RWPE2 (cell line): ENCODE results near the gene RNF123.

Experiments
- ATAC-seq: fragments of 200-7000 bp; cut with Tn5 transposase; 3 replicates; pipeline ENCODE4 v1.9.1; 2021; ENCODE audit warnings: low read depth
- DNase-seq: peaks from one replicate; pipeline ENCODE4 v3.0.0-alpha.2; 2020; ENCODE audit warnings: low spot score
- H3K27ac ChIP-seq: fragments of 450-650 bp; 2 replicates; pipeline ENCODE4 v1.5.1; 2017; ENCODE audit warnings: mild to moderate bottlenecking; ENCODE audit not compliant: poor library complexity, severe bottlenecking
- H3K27me3 ChIP-seq: fragments of 250-450 bp; sonication (Bioruptor Pico); 2 replicates; pipeline ENCODE4 v1.5.1; 2021; ENCODE audit warnings: mild to moderate bottlenecking, moderate library complexity; ENCODE audit not compliant: insufficient read depth, poor library complexity, severe bottlenecking
- H3K36me3 ChIP-seq: fragments of 250-450 bp; sonication (Bioruptor Pico); 2 replicates; pipeline ENCODE4 v1.5.1; 2020; ENCODE audit warnings: low read depth, mild to moderate bottlenecking, moderate library complexity
- H3K4me1 ChIP-seq: fragments of 250-450 bp; sonication (Bioruptor Pico); 2 replicates; pipeline ENCODE4 v1.5.1; 2021; ENCODE audit warnings: mild to moderate bottlenecking, moderate library complexity; ENCODE audit not compliant: insufficient read depth, poor library complexity, severe bottlenecking
- H3K4me3 ChIP-seq: fragments of 250-450 bp; sonication (Bioruptor Pico); 2 replicates; pipeline ENCODE4 v1.5.1; 2021; ENCODE audit warnings: mild to moderate bottlenecking, moderate library complexity; ENCODE audit not compliant: severe bottlenecking
- H3K9me3 ChIP-seq: fragments of 250-450 bp; sonication (Bioruptor Pico); 2 replicates; pipeline ENCODE4 v1.5.1; 2021; ENCODE audit warnings: mild to moderate bottlenecking, moderate library complexity; ENCODE audit not compliant: severe bottlenecking
- TF ChIP-seq, protein P1 (sequence below): fragments of 450-650 bp; IDR thresholded peaks from one replicate; pipeline ENCODE4 v1.5.1; 2017; ENCODE audit warnings: mild to moderate bottlenecking, moderate library complexity; ENCODE audit not compliant: poor library complexity, severe bottlenecking

The RNF123 gene

DNA sequence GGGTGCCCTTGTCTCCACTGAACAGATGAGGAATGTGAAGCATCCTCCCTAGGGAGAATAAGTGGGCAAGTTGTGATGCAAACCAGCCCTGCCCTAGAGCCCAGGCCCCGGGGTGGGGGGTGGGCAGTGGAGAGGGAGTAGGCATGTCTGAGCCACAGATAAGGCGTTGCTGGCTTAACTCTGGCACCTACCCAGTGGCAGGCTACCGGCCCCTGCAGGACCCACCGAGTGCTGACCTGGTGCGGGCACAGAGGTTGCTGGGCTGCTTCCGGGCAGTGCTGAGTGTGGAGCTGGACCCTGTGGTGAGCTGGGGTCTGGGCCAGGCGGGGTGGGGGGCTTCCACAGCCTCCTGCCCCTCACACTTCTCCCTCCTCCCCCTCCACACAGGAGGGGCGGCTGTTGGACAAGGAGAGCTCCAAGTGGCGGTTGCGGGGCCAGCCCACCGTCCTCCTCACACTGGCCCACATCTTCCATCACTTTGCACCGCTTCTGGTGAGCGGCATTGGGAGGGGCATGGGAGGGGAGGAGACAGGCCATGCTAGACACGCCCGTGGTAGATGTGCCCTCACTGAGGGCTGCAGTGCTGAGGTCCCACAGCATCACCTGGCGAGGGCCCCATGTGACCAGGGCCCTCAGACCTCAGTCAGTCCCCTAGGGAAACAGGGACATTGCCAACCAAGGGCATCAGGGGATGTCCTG, 10.1 kb downstream of the RNF123 start:
- no peaks in the 10 kb centered on the region for H3K4me1 ChIP-seq

DNA sequence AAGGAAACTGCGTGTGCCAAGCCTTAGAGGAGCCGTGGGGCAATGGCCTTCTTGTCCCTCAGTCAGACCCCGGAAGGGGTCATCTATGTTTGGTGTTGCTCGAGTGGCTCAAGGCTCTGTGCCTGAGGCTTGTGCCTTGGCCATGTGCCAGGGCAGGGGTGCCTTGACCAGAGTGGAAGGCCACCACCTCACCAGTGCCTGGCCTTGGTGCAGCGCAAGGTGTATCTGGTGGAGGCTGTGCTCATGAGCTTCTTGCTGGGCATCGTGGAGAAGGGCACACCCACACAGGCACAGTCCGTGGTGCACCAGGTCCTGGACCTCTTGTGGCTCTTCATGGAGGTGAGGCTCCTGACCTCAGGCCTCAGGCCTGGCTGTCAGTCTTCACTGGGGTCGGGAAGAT, 10.7 kb downstream of the RNF123 start:
- no peak for DNase-seq
- Histone ChIP-seq H3K9me3 (no peaks in the 10 kb centered on the region), H3K36me3 (peaks cover 12% of the 10 kb centered on the region), H3K27me3 (no peaks in the 10 kb centered on the region), H3K27ac (no peak overlapping the region), H3K4me1 (no peaks in the 10 kb centered on the region), H3K4me3 (no peak overlapping the region)
- ATAC-seq: no peak
- TF ChIP-seq, protein P1, sequence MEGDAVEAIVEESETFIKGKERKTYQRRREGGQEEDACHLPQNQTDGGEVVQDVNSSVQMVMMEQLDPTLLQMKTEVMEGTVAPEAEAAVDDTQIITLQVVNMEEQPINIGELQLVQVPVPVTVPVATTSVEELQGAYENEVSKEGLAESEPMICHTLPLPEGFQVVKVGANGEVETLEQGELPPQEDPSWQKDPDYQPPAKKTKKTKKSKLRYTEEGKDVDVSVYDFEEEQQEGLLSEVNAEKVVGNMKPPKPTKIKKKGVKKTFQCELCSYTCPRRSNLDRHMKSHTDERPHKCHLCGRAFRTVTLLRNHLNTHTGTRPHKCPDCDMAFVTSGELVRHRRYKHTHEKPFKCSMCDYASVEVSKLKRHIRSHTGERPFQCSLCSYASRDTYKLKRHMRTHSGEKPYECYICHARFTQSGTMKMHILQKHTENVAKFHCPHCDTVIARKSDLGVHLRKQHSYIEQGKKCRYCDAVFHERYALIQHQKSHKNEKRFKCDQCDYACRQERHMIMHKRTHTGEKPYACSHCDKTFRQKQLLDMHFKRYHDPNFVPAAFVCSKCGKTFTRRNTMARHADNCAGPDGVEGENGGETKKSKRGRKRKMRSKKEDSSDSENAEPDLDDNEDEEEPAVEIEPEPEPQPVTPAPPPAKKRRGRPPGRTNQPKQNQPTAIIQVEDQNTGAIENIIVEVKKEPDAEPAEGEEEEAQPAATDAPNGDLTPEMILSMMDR: no peak

More for the DNA sequence above, 10.1 kb downstream of the RNF123 start:
- DNase-seq (no peak), ATAC-seq (no peak)
- no peaks in the 10 kb centered on the region for H3K9me3 ChIP-seq
- H3K27me3 ChIP-seq: no peaks in the 10 kb centered on the region
- peaks cover 12% of the 10 kb centered on the region for H3K36me3 ChIP-seq
- H3K27ac ChIP-seq: no peak overlapping the region
- H3K4me3 ChIP-seq: no peak overlapping the region
- TF ChIP-seq, protein P1: no peak

- Histone ChIP-seq H3K27me3 (no peaks in the 10 kb centered on the region), H3K4me1 (no peaks in the 10 kb centered on the region), H3K9me3 (no peaks in the 10 kb centered on the region), H3K36me3 (peaks cover 12% of the 10 kb centered on the region), H3K27ac (no peak overlapping the region), H3K4me3 (no peak overlapping the region)
- ATAC-seq (no peak), DNase-seq (no peak)
- TF ChIP-seq, protein P1: peak; percentile 7
Measured at GRCh38 chr3:49700453-49701128, 11.2 kb downstream of the RNF123 start.

- Histone ChIP-seq H3K4me1 (no peaks in the 10 kb centered on the region), H3K4me3 (no peak overlapping the region), H3K36me3 (peaks cover 12% of the 10 kb centered on the region), H3K27me3 (no peaks in the 10 kb centered on the region), H3K9me3 (no peaks in the 10 kb centered on the region), H3K27ac (no peak overlapping the region)
- no peak for ATAC-seq
- TF ChIP-seq, protein P1: no peak
- DNase-seq: no peak
Measured at GRCh38 chr3:49701388-49702077, 12.2 kb downstream of the RNF123 start.
